Calu3 (cell line): ENCODE data around the gene CDCP2. TPM values are rescaled to one million over a fixed set of nuclear protein-coding genes. Genes with fewer than 3 reads are reported as not detected.
A peak's percentile ranks its signal among the peaks of the same experiment; 100 is the strongest.

ENCODE experiments used
- BruUV-seq: library from RNA; stranded (reverse); fragments of 400-500 nt; replicated peaks from 2 replicates; lab custom pipeline; 2021; lab: Mats Ljungman, UMichigan
- CTCF ChIA-PET: fragments of 300-600 bp; sonication (Branson Sonifier 250); formaldehyde crosslinking; loops from one replicate; lab custom pipeline; 2022; ENCODE audit warnings: antibody characterized with exemption; lab: Charles Lee
- DNase-seq: peaks from one replicate; pipeline ENCODE4 v3.0.0; 2022
- H3K27ac Mint-ChIP-seq: one replicate; pipeline ENCODE4 v1.8.0; 2022; ENCODE audit warnings: mixed read lengths; ENCODE audit not compliant: unreplicated experiment
- H3K27me3 Mint-ChIP-seq: one replicate; pipeline ENCODE4 v1.8.0; 2022; ENCODE audit warnings: mixed read lengths; ENCODE audit not compliant: unreplicated experiment
- H3K36me3 Mint-ChIP-seq: one replicate; pipeline ENCODE4 v1.8.0; 2022; ENCODE audit warnings: mild to moderate bottlenecking, moderate library complexity, mixed read lengths; ENCODE audit not compliant: insufficient read depth, unreplicated experiment
- H3K4me1 Mint-ChIP-seq: one replicate; pipeline ENCODE4 v1.8.0; 2022; ENCODE audit warnings: mild to moderate bottlenecking, low read depth, mixed read lengths; ENCODE audit not compliant: unreplicated experiment
- H3K4me3 Mint-ChIP-seq: one replicate; pipeline ENCODE4 v1.8.0; 2022; ENCODE audit warnings: mild to moderate bottlenecking, low read depth, moderate library complexity, mixed read lengths; ENCODE audit not compliant: unreplicated experiment
- H3K9me3 Mint-ChIP-seq: one replicate; pipeline ENCODE4 v1.8.0; 2022; ENCODE audit warnings: low read depth, mixed read lengths; ENCODE audit not compliant: unreplicated experiment
- CTCF ChIP-seq: fragments of 200-600 bp; IDR thresholded peaks from one replicate; pipeline ENCODE4 v1.8.0; 2022; ENCODE audit warnings: antibody characterized with exemption; ENCODE audit not compliant: unreplicated experiment
- intact Hi-C: fragments of 100-400 bp; cut with micrococcal nuclease; formaldehyde crosslinking; loops from one replicate; pipeline ENCODE4 v1.10.0; 2022; ENCODE audit not compliant: unreplicated experiment
- total RNA-seq: library from RNA; stranded (reverse); gene quantifications from 2 replicates; pipeline ENCODE4 v1.2.3, GENCODE V29; 2022

Gene CDCP2
- total RNA-seq, 1 experiment from 2014 or later = not detected

- H3K4me3 Mint-ChIP-seq = no peak overlapping the region
- peaks cover 44% of the 10 kb centered on the region for H3K27me3 Mint-ChIP-seq
- H3K36me3 Mint-ChIP-seq = no peaks in the 10 kb centered on the region
- peaks cover 7% of the 10 kb centered on the region for H3K4me1 Mint-ChIP-seq
- no peak for TF ChIP-seq CTCF
- intact Hi-C loops = loop anchor here (5.0 kb wide), 1 partner anchor 75 kb away; the partner anchor contains the start of genes CYB5RL and MRPL37
- no peaks in the 10 kb centered on the region for H3K9me3 Mint-ChIP-seq
- H3K27ac Mint-ChIP-seq = no peak overlapping the region
- CTCF ChIA-PET = interaction anchor here (0.7 kb wide), 1 partner anchor 35 kb away, joined by 3 read pairs; no protein-coding TSS in a partner anchor
- no peak for DNase-seq
- no TSS peak for BruUV-seq
Measured at GRCh38 chr1:54127594-54128300, 25.1 kb downstream of the CDCP2 start.

GRCh38 chr1:54126271-54126815 is 26.5 kb downstream of the CDCP2 start:
- BruUV-seq = no TSS peak
- Mint-ChIP-seq H3K4me3 (no peak overlapping the region), H3K27me3 (peaks cover 39% of the 10 kb centered on the region), H3K9me3 (no peaks in the 10 kb centered on the region), H3K4me1 (peaks cover 7% of the 10 kb centered on the region), H3K36me3 (peaks cover 3% of the 10 kb centered on the region), H3K27ac (no peak overlapping the region)
- no peak for TF ChIP-seq CTCF
- CTCF ChIA-PET = interaction anchor here (0.7 to 1.4 kb wide), 2 partner anchors 29 to 363 kb away, joined by 4 read pairs; no protein-coding TSS in a partner anchor
- intact Hi-C loops = loop anchor here (5.0 kb wide), 1 partner anchor 76 kb away; the partner anchor contains the start of genes CYB5RL and MRPL37
- DNase-seq = no peak

GRCh38 chr1:54125386-54126070 is 27.3 kb downstream of the CDCP2 start:
- CTCF ChIA-PET = interaction anchor here (0.7 to 1.4 kb wide), 4 partner anchors 29 to 370 kb away, joined by 3 to 4 read pairs (median 4); no protein-coding TSS in a partner anchor
- no peak overlapping the region for H3K4me3 Mint-ChIP-seq
- peak; percentile 12 for DNase-seq
- intact Hi-C loops = loop anchor here (5.0 kb wide), 1 partner anchor 77 kb away; the partner anchor contains the start of genes CYB5RL and MRPL37
- peaks cover 31% of the 10 kb centered on the region for H3K27me3 Mint-ChIP-seq
- H3K36me3 Mint-ChIP-seq = peaks cover 3% of the 10 kb centered on the region
- no peak for TF ChIP-seq CTCF
- no TSS peak for BruUV-seq
- H3K27ac Mint-ChIP-seq = no peak overlapping the region
- no peaks in the 10 kb centered on the region for H3K9me3 Mint-ChIP-seq
- peaks cover 7% of the 10 kb centered on the region for H3K4me1 Mint-ChIP-seq

GRCh38 chr1:54124906-54125305 is 27.9 kb downstream of the CDCP2 start:
- Mint-ChIP-seq H3K4me1 (peaks cover 7% of the 10 kb centered on the region), H3K4me3 (no peak overlapping the region), H3K27me3 (peaks cover 25% of the 10 kb centered on the region), H3K27ac (no peak overlapping the region), H3K9me3 (no peaks in the 10 kb centered on the region), H3K36me3 (peaks cover 3% of the 10 kb centered on the region)
- no peak for TF ChIP-seq CTCF
- CTCF ChIA-PET = interaction anchor here (0.8 to 1.4 kb wide), 2 partner anchors 365 to 370 kb away, joined by 4 read pairs; no protein-coding TSS in a partner anchor
- no TSS peak for BruUV-seq
- intact Hi-C loops = loop anchor here (5.0 kb wide), 2 partner anchors 77 to 362 kb away; partner anchors contain the start of genes CYB5RL and MRPL37
- DNase-seq = no peak
